ENCODE results near the gene DGKB.
"Not testable (repeated sequence)": the region's sequence is repeated elsewhere in the genome, so short reads cannot be mapped to it uniquely, and the experiment has no call there.

The DGKB gene

DNA sequence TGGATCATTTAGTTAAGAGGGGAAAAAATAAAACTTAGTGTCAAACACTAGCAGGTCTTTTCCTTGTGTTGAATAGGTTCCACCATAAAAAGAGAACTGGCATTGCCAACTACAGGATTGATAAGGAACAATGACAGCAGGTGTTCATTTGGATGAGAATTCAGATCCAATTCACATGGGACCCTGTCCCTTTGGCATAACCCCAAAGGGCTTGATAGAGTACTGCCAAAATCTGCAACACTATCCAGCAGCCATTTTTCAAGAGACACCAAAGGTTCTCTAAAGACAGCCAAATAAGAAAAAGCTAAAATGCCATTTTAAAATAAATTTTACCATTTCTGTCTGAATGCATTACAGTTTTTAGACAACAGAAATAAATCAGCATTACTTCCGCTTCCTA lies 422.3 kb downstream of the DGKB start:
- no peak for DNase-seq (ENCODE audit: low read depth in 3 of 3, low spot score in 1 of 3)

GRCh38 chr7:14478834-14479510 lies 423.6 kb downstream of the DGKB start:
- DNase-seq (ENCODE audit: low read depth in 3 of 3, low spot score in 1 of 3): no peak

GRCh38 chr7:14461716-14462115 lies 440.8 kb downstream of the DGKB start:
- not testable (repeated sequence) for DNase-seq (ENCODE audit: low read depth in 3 of 3, low spot score in 1 of 3)

GRCh38 chr7:14458846-14459245 lies 443.7 kb downstream of the DGKB start:
- not testable (repeated sequence) for DNase-seq (ENCODE audit: low read depth in 3 of 3, low spot score in 1 of 3)

GRCh38 chr7:14457568-14458453 lies 444.7 kb downstream of the DGKB start:
- DNase-seq (ENCODE audit: low read depth in 3 of 3, low spot score in 1 of 3): no peak

DNA sequence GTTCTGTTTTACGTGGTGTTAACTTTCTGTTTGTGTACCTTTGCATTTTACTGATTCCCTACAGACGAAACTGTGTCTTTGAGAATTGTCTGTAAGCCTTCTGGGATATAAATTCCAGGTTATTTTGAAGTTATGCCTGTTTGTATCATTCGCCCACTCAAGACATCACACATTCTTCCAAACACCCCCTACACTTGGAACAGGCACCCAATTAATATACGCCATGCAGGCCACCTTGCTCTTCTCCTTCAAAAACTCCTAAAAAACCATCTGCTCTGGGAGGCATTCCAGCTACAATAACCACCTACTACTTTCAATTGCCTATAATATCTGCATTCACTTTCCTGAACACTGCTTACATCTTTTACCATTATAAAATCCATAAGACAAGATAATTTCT lies 453.3 kb downstream of the DGKB start:
- no peak for DNase-seq (ENCODE audit: low read depth in 3 of 3, low spot score in 1 of 3)

DNA sequence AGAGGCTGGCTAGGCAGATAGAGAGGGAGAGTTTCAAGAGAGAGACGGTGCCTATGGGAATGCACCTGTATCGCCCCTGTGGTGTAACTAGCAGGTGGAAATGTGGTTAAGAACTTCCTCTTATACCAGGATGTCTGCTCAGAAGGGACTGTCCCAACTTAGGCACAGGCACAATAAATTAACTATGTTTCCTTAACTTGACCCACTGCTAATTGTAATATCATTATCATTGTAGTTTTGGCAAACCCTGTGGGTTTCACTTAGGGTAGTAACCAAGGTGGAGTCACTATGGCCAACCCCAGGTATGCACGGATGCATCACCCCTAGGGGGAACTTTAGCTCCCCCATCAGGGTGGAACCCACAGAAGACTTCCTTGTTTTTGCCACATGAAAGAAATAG lies 455.7 kb downstream of the DGKB start:
- no peak for DNase-seq (ENCODE audit: low read depth in 3 of 3, low spot score in 1 of 3)

DNA sequence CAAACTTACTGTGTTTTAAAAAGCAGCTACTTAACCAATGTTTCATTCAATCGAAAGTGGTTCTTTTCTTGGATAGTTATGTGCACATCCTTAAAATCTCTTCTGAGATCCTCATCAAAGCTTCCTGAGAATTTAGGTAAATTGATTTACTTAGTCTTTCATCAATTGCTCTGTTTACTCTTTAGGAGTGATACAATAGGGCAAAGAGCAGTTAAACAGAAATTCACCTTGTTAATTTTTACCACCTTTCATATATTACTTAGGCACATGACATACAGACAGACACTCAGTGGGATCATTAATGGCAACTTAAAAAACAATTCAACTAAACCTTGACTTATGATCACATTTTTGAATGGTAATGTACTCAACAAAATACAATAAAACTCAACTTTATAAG lies 456.3 kb downstream of the DGKB start:
- no peak for DNase-seq (ENCODE audit: low read depth in 3 of 3, low spot score in 1 of 3)

DNA sequence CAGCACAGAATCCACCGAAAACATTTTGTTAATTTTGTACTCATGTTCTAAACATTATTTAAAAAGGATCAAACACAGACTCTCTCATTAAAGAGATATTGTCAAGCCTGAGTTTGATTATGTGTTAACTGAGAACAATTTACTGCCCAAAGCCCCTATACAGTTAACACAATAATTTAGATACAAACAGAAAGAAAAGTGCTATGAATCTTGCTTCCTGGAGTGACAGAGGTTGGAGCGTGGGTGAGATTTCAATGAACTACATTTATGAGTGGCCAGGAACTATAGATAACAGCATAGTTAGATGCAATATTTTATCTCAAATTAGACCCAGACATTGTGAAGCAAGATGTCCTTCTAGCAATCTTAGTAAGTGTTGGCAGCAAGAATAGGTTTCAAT lies 464.2 kb downstream of the DGKB start:
- no peak for DNase-seq (ENCODE audit: low read depth in 3 of 3, low spot score in 1 of 3)

DNA sequence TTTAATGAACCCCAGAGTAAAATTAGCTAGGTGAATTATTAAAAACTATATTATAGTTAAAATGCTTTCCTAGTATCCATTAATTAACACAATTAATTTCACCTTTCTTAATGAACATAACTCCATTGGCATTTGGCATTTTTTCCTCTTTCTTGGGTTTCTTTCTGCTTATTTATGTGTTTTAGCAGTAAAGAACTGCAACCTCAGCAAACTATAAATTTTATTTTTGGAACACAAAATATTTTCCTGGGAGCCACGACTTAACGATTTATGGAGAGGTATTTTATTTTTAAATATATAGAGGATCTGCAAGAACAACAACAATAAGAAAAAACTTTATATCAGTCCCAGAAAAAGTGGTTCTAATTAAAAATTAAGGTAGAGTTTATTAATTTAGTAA lies 465.7 kb downstream of the DGKB start:
- DNase-seq (ENCODE audit: low read depth in 3 of 3, low spot score in 1 of 3): no peak

DNA sequence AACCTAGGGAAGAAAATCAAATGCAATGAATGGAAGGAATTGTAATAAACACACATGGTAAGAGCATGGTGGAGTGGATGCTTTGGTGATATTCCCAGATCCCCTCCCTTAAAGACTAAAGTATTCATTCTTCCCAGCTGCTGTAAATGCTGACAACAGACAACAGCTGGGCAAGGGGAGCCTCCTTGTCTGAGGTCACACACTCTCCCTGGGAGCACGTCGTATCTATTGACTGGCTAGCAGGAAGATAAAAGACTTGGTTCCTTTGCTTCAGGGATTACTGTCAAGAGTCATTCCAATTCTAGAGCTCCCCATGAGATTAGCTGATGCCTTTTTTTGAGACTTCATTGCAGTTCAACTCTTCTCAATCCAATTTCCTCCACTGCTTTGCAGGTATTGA lies 469.6 kb downstream of the DGKB start:
- DNase-seq (ENCODE audit: low read depth in 3 of 3, low spot score in 1 of 3): no peak

GRCh38 chr7:14430926-14431325 lies 471.6 kb downstream of the DGKB start:
- DNase-seq (ENCODE audit: low read depth in 3 of 3, low spot score in 1 of 3): no peak

DNA sequence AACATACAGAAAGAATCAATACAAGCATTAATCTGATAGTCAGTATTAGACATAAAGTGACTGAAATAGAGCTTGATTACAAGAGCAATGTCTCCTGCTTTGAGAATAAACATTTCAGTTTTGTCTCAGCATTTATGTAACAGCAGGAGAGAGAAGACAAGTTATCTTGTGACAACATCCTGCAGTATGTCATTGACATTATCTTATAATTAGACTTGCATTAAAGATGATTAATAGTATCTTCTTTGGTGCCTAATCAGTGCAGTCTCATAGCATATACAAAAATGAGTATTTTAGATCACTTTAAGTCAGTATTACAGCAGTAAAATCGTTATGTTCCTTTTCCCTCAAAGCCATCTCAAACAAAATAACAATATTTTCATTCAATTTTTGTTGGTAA lies 477.0 kb downstream of the DGKB start:
- DNase-seq (ENCODE audit: low read depth in 3 of 3, low spot score in 1 of 3): no peak

GRCh38 chr7:14424675-14425074 lies 477.9 kb downstream of the DGKB start:
- DNase-seq (ENCODE audit: low read depth in 3 of 3, low spot score in 1 of 3): no peak

DNA sequence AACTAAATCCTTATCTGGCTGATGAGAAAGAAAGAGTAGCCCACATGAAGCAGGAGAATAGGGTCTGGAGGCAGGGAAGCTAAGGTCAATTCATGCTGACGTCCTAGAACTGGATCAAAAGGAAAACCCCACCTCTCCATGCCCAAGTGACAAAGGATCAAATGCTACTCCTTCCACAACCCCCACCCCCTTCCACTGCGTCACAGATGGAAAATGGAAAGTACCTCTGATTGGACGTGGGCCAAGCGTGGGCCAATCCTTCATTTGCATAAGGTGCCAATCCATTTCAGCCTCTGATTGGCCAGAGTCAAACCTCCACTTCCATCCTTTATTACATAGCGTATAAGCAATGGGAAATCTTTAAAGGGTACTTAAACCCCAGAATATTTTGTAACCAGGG lies 481.8 kb downstream of the DGKB start:
- no peak for DNase-seq (ENCODE audit: low read depth in 3 of 3, low spot score in 1 of 3)

- DNase-seq (ENCODE audit: low read depth in 3 of 3, low spot score in 1 of 3): no peak
These were observed 483.0 kb downstream of the DGKB start for GRCh38 chr7:14419531-14419930.

GRCh38 chr7:14418633-14419032 lies 483.9 kb downstream of the DGKB start:
- no peak for DNase-seq (ENCODE audit: low read depth in 3 of 3, low spot score in 1 of 3)

DNA sequence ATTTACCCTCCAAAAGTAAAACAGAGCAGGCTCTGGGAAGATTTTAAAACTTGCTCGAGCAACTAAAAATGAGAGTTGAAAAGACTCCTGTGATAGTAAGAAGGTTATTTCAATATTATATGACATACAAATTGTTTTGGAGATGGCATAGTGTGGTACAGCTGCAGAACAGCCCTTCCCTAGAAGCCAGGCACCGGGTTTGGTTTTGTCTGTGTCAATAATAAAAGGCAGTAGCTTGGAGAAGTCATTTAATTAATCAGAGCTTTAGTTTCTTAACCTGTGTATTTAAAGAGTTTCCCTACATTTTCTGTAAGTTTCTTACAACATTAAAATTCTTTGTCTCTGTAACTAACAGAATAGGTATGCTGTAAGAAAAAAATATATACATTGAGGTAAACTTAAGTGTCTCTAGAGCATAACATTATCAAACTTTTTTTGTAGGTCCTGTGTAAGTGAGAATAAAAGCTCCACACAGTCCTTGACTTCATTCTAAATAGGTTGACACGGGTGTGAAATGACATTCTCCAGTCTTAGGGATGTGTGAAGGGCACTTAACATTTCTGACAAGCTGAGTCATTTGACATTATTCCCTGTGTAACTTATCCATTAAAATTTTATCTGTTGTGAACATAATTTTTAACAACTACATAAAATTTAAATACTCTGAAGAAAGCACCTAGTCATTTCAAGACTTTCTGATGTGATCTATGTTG lies 488.1 kb downstream of the DGKB start:
- no peak for DNase-seq (ENCODE audit: low read depth in 3 of 3, low spot score in 1 of 3)

- no peak for DNase-seq (ENCODE audit: low read depth in 3 of 3, low spot score in 1 of 3)
These were observed 495.1 kb downstream of the DGKB start for GRCh38 chr7:14407246-14408015.

DNA sequence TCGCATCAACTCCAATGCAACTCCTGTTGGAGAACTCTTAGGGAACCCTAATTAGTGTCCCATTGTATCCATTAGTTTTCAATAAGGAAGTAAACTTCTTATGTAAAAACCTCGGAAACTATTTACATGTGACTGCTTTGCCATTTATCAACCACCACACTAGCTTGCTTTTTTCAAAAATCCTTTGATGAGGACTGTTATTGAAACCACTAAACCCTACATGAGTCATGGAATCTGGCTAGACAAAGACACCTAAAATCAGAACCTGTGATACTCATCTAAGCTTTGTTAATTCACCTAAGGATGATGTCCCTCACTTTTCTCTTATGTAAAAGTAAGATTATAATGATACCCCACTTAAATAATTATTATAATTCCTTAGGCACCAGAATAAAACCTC lies 499.0 kb downstream of the DGKB start:
- no peak for DNase-seq (ENCODE audit: low read depth in 3 of 3, low spot score in 1 of 3)

DNA sequence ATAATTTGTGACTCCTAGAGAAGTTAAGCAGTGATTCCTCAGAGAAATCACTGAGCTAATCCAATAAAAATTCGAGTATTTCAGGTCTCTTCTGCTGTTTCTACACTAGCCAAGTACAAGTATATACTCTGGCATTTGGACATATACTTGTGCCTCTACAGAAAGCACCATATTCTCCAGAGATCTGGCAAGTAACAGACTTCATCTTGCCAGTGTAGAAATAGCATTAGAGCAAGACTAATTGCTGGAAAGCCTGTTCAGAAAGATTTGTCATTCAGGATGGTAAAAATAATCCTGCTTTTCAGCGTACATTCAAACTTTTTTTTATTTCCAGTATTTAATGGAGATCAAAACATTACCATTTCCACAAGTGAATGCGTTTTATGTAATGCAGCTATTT lies 502.3 kb downstream of the DGKB start:
- no peak for DNase-seq (ENCODE audit: low read depth in 3 of 3, low spot score in 1 of 3)

Measured in stimulated activated CD4-positive, alpha-beta T cell treated with anti-CD3 and anti-CD28 coated beads, TNF-alpha, amount 100 ng/mL, for 1 hour (primary cell).